Activated naive CD8-positive, alpha-beta T cell treated with anti-CD3 and anti-CD28 coated beads, Interleukin-2, amount 50 U/mL, for 24 hours (primary cell): ENCODE results near the gene NCAM1.

ENCODE experiments used
- ATAC-seq: fragments of 150-1000 bp; cut with Tn5 transposase; one replicate; pipeline ENCODE4 v1.10.0; 2021
- DNase-seq: peaks from one replicate; pipeline ENCODE4 v3.0.0; 2021
- H3K27ac Mint-ChIP-seq: one replicate; pipeline ENCODE4 v1.8.0; 2021; ENCODE audit warnings: mild to moderate bottlenecking, mixed read lengths
- H3K27me3 Mint-ChIP-seq: one replicate; pipeline ENCODE4 v1.8.0; 2021; ENCODE audit warnings: mixed read lengths
- H3K36me3 Mint-ChIP-seq: one replicate; pipeline ENCODE4 v1.8.0; 2021; ENCODE audit warnings: low read depth, mixed read lengths
- H3K4me1 Mint-ChIP-seq: one replicate; pipeline ENCODE4 v1.8.0; 2021; ENCODE audit warnings: mixed read lengths
- H3K4me3 Mint-ChIP-seq: one replicate; pipeline ENCODE4 v1.8.0; 2021; ENCODE audit warnings: mild to moderate bottlenecking, moderate library complexity, mixed read lengths
- H3K9me3 Mint-ChIP-seq: one replicate; pipeline ENCODE4 v1.8.0; 2021; ENCODE audit warnings: mixed read lengths

NCAM1 gene

DNA sequence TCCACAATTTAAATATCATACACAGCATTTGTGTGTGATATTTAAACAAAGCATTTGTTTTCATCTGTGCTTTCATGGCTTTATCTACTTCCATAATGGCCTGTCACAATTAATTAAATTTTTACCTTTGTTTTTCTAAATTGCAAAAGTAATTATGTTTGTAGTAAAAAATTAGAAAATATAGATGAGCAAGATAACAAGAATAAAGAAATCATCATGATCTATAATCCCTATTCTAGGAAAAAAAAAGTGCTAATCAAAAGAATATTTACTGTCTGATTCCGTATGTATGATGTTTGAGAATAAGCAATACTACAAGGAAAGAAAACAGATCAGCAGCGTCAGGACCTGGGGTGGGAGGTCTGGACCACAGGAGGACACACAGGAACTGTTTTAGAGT, 149.9 kb downstream of the NCAM1 start:
- Mint-ChIP-seq H3K36me3 (no peaks in the 10 kb centered on the region), H3K27me3 (peaks cover 9% of the 10 kb centered on the region), H3K27ac (no peak overlapping the region), H3K4me3 (no peak overlapping the region), H3K4me1 (no peaks in the 10 kb centered on the region), H3K9me3 (no peaks in the 10 kb centered on the region)
- ATAC-seq (no peak), DNase-seq (no peak)

DNA sequence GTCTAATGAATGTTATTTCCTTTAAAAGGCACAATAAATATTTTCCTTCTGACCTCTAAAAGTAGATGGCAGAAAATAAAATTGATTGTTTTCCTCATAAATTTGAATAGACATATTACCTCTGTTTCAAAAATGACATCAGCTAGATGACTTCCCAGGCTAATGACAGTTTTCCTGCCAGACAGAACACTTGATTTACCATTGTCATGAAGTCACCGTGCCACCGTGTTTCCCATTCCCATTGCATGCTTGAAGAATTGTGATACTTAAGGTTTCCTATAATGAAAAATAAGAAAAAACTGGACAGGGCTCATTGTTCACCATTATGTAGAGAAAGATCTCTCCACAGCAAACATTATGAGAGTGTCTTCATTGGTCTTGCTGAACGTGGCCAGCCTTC, 151.1 kb downstream of the NCAM1 start:
- Mint-ChIP-seq H3K27me3 (peaks cover 9% of the 10 kb centered on the region), H3K4me3 (no peak overlapping the region)

GRCh38 chr11:113113801-113114704, 152.8 kb downstream of the NCAM1 start:
- ATAC-seq (no peak), DNase-seq (no peak)
- Mint-ChIP-seq H3K36me3 (no peaks in the 10 kb centered on the region), H3K27ac (no peak overlapping the region), H3K27me3 (peaks cover 6% of the 10 kb centered on the region), H3K9me3 (no peaks in the 10 kb centered on the region), H3K4me1 (no peaks in the 10 kb centered on the region), H3K4me3 (no peak overlapping the region)

More for the DNA sequence above, 151.1 kb downstream of the NCAM1 start:
- Mint-ChIP-seq H3K4me1 (no peaks in the 10 kb centered on the region), H3K27ac (no peak overlapping the region), H3K9me3 (no peaks in the 10 kb centered on the region), H3K36me3 (no peaks in the 10 kb centered on the region)
- no peak for DNase-seq
- ATAC-seq, result no peak

DNA sequence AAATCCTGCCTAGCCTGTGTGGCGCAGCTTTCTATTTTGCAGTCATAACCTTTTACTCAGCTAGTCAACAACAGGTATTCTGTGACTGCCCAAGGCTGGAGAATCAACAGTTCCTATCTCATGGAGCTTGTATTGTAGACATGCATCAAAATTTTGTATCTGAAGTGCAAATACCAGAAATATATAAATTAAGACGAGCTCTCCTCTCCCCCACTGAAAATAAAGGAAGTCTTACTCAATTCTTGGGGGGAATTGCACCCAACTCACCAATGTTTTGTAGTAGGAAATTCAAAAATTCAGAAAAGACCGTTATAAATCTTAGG, 153.4 kb downstream of the NCAM1 start:
- no peak overlapping the region for H3K4me3 Mint-ChIP-seq
- peaks cover 6% of the 10 kb centered on the region for H3K27me3 Mint-ChIP-seq

DNA sequence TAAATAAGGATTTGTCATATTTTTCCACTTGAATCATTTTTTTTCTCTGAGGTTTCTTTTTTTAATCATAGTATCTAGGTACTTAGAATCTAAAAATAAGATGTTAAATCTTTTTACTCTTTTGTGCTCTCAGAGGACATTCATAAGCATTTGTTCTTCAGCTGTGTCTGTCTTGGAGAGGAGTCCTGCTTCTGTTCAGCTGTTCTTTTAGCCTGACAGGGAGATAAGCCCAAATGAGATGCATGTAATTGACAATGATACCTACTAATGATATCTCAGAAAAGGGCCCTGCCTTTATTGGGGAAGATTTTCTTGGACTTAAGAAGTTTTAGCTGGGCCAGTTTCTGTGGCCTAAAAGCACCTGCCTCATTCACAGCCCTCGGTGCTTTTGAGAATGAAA, 156.9 kb downstream of the NCAM1 start:
- no peaks in the 10 kb centered on the region for H3K9me3 Mint-ChIP-seq
- DNase-seq (no peak), ATAC-seq (no peak)
- peaks cover 11% of the 10 kb centered on the region for H3K27me3 Mint-ChIP-seq
- H3K36me3 Mint-ChIP-seq, result no peaks in the 10 kb centered on the region
- H3K27ac Mint-ChIP-seq, result no peak overlapping the region
- no peak overlapping the region for H3K4me3 Mint-ChIP-seq
- H3K4me1 Mint-ChIP-seq, result no peaks in the 10 kb centered on the region

More for the DNA sequence above, 153.4 kb downstream of the NCAM1 start:
- Mint-ChIP-seq H3K9me3 (no peaks in the 10 kb centered on the region), H3K27ac (no peak overlapping the region), H3K4me1 (no peaks in the 10 kb centered on the region), H3K36me3 (no peaks in the 10 kb centered on the region)
- ATAC-seq (no peak), DNase-seq (no peak)

GRCh38 chr11:113119074-113119473, 157.9 kb downstream of the NCAM1 start:
- Mint-ChIP-seq H3K36me3 (no peaks in the 10 kb centered on the region), H3K9me3 (no peaks in the 10 kb centered on the region), H3K4me1 (no peaks in the 10 kb centered on the region), H3K27ac (no peak overlapping the region), H3K4me3 (no peak overlapping the region), H3K27me3 (peaks cover 9% of the 10 kb centered on the region)
- ATAC-seq (no peak), DNase-seq (no peak)

- H3K4me1 Mint-ChIP-seq, result no peaks in the 10 kb centered on the region
- H3K4me3 Mint-ChIP-seq, result no peak overlapping the region
- H3K9me3 Mint-ChIP-seq, result no peaks in the 10 kb centered on the region
- no peak overlapping the region for H3K27ac Mint-ChIP-seq
- DNase-seq (no peak), ATAC-seq (no peak)
- no peaks in the 10 kb centered on the region for H3K36me3 Mint-ChIP-seq
- H3K27me3 Mint-ChIP-seq, result peaks cover 9% of the 10 kb centered on the region
Measured at GRCh38 chr11:113119966-113120736, 158.9 kb downstream of the NCAM1 start.

DNA sequence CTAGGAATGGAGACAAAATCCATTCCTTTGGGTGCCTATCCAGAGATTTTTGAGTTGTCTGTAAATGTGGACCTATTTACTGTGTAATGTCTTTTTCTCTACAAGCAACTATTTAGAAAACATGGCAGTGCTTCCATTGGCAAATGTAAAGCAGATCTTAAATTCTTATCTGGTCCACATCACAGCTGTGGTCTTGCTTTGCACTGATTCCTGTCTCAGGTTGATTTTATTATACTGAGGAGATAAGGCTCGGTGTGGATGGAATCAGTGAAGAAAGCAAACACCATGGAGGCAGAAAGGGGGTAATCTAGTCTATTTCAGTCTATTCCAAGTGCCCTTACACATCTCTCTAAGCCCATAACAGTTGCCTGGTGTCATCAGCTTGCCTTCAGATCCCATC, 160.5 kb downstream of the NCAM1 start:
- Mint-ChIP-seq H3K27me3 (peaks cover 7% of the 10 kb centered on the region), H3K36me3 (no peaks in the 10 kb centered on the region), H3K4me3 (no peak overlapping the region), H3K27ac (no peak overlapping the region), H3K4me1 (no peaks in the 10 kb centered on the region), H3K9me3 (no peaks in the 10 kb centered on the region)
- ATAC-seq, result no peak
- DNase-seq, result no peak

DNA sequence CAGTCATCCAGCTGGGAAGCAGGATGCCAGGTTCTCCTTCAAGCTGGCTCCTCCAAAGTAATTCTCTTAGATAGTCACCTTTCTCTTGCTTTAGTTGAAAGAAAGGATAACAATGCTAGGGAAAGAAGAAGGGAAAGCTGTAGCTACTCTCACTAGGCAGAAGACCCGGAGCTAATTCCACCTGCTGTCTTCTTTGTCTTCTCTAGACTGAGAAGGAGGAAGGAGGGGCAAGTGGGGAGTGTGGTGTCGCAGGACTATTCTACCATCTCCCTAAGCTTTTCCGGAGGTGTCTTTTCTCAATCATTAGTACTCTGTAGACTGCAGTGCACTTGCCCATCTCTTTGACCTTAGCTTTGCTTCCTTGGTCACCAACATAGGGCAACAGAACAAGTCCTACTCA, 162.8 kb downstream of the NCAM1 start:
- H3K27ac Mint-ChIP-seq, result no peak overlapping the region
- no peaks in the 10 kb centered on the region for H3K9me3 Mint-ChIP-seq
- DNase-seq (no peak), ATAC-seq (no peak)
- peaks cover 7% of the 10 kb centered on the region for H3K27me3 Mint-ChIP-seq
- no peaks in the 10 kb centered on the region for H3K4me1 Mint-ChIP-seq
- H3K4me3 Mint-ChIP-seq, result no peak overlapping the region
- H3K36me3 Mint-ChIP-seq, result no peaks in the 10 kb centered on the region

DNA sequence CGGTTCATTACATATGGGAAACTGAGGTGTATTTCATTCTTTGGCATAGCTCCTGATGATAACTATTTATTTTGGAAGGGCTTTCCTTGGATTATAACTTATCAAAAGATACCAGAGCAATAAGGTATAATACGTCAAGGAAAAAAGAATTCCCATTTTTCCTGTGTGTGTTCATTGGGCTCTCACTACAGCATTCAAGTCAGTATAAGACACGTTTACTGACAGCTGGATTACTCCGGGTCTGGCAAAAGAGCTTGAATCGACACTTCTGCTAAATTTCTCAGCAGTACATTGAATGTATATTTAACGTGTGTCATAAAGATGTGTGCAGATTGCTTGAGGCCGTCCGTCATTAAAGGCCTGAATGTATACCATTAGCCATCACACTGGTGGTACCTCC, 163.4 kb downstream of the NCAM1 start:
- ATAC-seq (no peak), DNase-seq (no peak)
- no peaks in the 10 kb centered on the region for H3K36me3 Mint-ChIP-seq
- H3K4me1 Mint-ChIP-seq, result no peaks in the 10 kb centered on the region
- no peak overlapping the region for H3K27ac Mint-ChIP-seq
- H3K9me3 Mint-ChIP-seq, result no peaks in the 10 kb centered on the region
- peaks cover 7% of the 10 kb centered on the region for H3K27me3 Mint-ChIP-seq
- no peak overlapping the region for H3K4me3 Mint-ChIP-seq

- Mint-ChIP-seq H3K36me3 (no peaks in the 10 kb centered on the region), H3K9me3 (no peaks in the 10 kb centered on the region), H3K27ac (no peak overlapping the region), H3K4me3 (no peak overlapping the region), H3K27me3 (no peaks in the 10 kb centered on the region), H3K4me1 (no peaks in the 10 kb centered on the region)
- ATAC-seq, result no peak
- DNase-seq, result no peak
Measured at GRCh38 chr11:113129261-113129992, 168.2 kb downstream of the NCAM1 start.

DNA sequence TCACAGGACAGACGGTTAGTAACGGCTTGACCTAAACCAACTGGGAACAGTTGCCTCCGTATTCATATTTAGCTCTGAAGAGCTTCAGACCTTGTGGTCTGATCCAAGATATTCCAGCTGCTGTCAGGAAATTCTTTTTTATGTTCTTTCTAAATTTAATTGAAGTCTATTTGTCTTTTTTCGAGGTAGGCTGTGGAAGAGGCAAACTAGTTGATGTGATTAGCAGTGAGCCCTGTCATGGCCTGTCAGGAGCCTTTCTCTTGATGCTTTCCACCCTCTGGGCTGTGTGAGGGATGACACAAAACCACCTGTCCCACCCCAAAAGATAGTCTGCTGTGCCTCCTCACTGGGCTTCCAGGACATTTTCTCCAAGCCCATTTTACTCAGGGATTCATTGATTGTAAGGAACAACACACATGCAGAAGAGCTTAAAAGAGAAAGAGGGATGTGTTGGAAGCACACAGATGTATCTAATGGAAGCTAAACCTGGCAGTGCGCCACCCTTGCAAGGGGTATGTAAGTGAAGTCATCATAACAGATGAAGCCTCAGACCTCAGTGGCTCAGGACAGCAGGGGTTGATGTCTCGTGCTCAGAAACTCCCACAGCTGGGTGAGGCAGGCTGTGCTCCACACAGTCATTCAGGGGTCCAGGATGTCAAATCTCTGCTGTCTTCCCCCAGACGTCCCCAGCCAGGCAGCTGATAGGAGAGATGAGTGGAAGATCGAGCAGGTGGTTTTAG, 170.0 kb downstream of the NCAM1 start:
- no peak overlapping the region for H3K4me3 Mint-ChIP-seq
- H3K36me3 Mint-ChIP-seq, result no peaks in the 10 kb centered on the region
- no peaks in the 10 kb centered on the region for H3K9me3 Mint-ChIP-seq
- ATAC-seq, result no peak
- H3K27ac Mint-ChIP-seq, result no peak overlapping the region
- peaks cover 3% of the 10 kb centered on the region for H3K27me3 Mint-ChIP-seq
- no peaks in the 10 kb centered on the region for H3K4me1 Mint-ChIP-seq
- no peak for DNase-seq

DNA sequence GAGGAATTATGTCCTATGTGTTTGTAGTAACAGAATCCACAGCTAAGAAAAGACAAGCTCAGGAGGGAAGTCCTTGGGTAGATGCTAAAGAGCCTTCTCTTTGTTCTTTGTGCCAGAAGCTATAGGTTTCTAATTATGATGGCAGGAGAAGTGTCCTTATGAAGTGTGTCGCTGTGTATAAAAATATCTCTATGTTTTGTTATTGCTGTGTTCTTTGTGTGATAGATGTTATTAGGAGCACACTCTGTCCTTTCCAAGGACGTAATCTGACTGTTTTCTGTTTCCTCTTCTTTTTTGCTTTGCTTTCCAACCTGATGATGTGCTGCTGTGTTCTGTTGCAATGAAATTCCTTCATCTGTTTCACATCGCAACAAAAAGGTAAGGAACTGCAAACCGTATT, 171.9 kb downstream of the NCAM1 start:
- Mint-ChIP-seq H3K9me3 (no peaks in the 10 kb centered on the region), H3K36me3 (no peaks in the 10 kb centered on the region), H3K4me3 (no peak overlapping the region), H3K27ac (no peak overlapping the region), H3K4me1 (no peaks in the 10 kb centered on the region), H3K27me3 (peaks cover 12% of the 10 kb centered on the region)
- no peak for ATAC-seq
- no peak for DNase-seq

- Mint-ChIP-seq H3K27ac (no peak overlapping the region), H3K4me1 (no peaks in the 10 kb centered on the region), H3K4me3 (no peak overlapping the region), H3K27me3 (peaks cover 12% of the 10 kb centered on the region), H3K36me3 (no peaks in the 10 kb centered on the region), H3K9me3 (no peaks in the 10 kb centered on the region)
- no peak for ATAC-seq
- no peak for DNase-seq
Measured at GRCh38 chr11:113134626-113135025, 173.4 kb downstream of the NCAM1 start.
